Daoy (cell line): ENCODE data around the gene RMP24.
"Not testable (repeated sequence)": the region's sequence is repeated elsewhere in the genome, so short reads cannot be mapped to it uniquely, and the experiment has no call there.

Experiments used
- DNase-seq: peaks from one replicate; pipeline ENCODE4 v3.0.0-alpha.2; 2015; ENCODE audit warnings: low read depth

RMP24 gene

DNA sequence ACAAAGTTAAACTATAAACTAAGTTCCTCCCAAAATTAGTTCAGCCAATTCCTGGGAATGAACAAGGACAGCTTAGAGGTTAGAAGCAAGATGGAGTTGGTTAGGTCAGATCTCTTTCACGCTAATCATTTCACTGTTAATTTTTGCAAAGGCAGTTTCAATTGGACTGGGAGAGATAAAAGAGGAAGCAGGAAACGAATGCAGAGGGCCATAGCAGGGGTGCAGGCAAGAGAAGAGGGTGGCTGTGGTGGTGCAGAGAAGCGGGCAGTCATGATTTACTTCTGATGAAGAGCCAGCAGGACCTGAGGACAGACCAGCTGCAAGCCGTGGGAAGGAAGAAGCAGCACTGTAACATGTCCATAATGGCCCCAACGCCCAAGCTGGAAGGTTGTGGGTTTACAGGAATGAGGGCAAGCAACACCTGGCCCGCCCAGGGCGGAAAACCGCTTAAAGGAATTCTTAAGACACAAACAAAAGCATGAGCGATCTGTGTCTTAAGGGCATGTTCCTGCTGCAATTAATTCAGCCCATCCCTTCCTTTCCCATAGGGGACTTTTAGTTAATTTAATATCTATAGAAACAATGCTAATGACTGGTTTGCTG, 4.1 kb upstream of the RMP24 start:
- no peak for DNase-seq

DNA sequence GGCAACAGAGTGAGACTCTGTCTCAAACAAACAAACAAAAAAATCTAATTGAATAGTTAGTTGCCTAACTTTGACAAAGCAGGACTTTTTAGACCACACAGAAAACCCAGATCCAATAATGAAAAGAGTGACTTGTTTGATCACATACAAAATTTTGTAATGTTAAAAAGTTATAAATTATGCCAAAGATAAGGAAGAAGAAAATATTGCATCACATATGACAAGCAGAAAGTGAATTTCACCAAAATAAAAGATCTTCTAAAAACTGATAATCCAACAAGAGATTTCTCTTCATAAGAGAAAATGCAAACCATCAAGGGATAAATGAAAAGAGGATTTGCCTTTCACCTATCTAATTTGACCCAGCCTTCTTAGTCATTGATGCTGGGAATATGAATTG, 2.8 kb upstream of the RMP24 start:
- DNase-seq: no peak

DNA sequence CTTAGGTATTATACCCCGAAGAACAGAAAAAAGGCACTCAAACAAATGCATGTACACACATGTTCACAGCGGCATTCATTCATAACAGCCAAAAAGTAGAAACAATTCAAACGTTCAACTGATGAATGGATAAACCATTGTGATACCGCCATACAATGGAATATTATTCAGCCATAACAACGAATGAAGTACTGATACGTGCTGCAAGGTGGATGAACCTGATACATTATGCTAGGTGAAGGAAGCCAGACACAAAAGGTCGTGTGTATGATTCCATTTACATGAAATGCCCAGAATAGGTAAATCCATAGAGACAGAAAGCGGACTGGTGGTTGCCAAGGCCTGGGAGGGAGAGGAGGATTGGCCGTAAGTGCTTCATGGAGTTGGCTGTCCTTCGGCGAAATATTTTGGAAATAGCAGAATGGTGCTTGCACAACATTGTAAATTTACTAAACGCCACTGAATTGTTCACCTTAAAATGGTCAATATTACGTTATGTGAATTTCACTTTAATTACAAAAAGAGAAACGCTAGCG, 750 bp upstream of the RMP24 start:
- DNase-seq: no peak

DNA sequence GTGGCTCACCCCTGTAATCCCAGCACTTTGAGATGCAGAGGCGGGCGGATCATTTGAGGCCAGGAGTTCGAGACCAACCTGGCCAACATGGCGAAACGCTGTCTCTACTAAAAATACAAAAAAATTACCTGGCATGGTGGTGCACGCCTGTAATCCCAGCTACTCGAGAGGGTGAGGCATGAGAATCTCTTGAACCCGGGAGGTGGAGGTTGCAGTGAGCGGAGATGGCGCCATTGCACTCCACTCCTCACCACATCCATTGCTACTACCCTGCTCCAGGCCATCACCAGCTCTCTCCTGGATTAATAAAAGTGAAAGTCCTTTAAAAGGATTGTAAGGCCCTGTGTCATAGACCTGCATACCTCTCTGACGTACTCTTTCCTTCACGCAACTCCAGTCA, 1.2 kb downstream of the RMP24 start:
- DNase-seq: no peak

DNA sequence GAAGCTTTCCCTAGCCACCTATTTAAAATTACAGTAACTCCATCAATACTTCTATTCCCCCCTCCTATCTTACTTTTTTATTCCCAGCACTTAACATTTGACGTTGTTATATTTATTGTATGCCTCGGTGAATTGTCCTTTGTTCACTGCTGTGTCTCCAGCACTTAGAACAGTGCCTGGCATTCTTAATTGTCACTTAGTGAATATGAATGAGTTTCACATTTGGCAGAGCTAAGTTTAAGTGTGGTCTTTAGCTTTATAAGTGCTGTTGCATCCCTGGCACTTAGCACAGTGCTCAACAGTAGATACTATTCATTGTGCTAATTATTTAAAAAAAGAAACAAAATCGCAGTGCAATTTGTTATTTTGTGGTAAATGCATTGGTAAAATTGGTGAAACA, 1.7 kb downstream of the RMP24 start:
- DNase-seq: no peak

DNA sequence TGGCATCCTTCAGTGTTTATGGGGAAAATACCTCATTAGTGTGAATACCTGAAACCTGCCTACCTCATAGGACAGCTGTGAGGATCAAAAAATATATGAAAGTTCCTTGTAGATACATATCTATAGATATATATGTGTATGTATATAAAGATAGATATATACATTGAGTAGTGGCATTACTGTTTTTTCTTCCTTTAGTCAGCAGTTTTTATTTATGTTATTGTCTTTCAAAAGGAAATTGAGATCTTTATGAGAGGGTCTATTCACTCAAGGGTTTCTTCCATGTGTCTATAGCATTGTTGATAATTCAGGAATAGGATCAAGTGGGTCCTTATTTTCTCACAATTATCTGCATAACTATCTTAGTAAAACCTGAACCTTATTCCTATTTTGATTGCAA, 6.6 kb downstream of the RMP24 start:
- DNase-seq: no peak

DNA sequence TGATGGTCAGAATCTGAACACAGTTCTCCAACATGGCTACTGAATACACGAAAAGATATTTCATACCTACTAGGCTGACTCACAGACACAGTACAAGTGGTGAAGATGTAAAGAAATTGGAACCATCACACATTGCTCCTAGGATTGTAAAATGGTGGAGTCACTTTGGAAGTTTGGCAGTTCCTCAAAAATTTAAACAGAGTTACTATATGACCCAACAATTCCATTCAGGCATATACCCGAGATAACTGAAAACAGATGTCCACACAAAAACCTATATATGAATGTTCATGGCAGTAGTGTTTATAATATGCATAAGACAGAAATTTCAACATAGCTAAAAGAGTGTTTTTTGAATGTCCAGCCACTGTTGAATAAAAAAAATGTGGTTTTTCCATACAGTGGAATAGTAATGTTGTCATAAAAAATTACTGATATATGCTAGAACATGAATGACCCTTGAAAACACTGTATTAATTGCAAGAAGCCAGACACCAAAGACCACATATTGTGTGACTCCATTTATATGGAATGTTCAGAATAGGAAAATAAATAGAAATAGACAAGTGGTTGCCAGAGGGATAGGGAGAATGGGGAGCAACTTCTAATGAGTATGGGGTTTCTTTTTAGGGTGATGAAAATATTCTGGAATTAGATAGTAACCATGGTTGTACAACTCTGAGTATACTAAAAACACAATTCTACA, 10.1 kb downstream of the RMP24 start:
- no peak for DNase-seq

DNA sequence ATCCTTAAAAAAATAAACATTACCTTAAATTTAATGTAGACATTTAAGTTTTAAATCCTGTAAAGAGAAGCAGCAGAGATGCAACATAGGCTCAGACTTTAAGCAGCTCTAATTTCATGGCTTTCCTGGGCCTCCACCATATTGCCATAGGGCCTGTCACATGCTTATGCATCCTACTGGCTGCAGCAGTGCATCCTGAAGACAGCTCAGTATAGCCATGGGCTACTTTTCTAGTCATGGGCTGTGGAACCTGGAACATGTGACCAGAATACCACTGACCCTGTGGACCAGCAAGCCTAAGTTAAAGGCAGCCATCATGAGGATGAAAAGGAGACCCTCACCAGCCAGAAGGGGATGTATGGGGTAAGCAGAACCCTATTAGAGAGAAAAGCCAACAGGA, 10.7 kb downstream of the RMP24 start:
- DNase-seq: no peak

DNA sequence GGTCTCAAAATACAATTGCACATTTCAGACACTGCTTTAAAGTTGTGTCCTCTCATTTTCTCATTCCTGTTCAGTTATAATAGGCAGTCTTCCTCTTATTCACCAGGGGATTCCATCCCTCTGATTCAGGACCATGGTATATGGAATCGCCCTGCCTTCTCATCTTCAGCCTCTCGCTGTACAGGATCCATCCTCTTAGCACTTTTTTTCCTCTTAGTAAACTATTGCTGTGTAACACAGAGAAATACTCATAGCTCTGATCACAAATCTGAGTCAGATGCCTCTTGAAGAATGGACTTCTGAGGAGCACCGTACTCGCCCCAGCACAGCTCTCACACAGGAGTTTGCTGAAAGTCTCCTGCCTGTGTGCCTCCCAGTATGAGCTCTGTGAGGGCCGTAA, 11.3 kb downstream of the RMP24 start:
- no peak for DNase-seq

DNA sequence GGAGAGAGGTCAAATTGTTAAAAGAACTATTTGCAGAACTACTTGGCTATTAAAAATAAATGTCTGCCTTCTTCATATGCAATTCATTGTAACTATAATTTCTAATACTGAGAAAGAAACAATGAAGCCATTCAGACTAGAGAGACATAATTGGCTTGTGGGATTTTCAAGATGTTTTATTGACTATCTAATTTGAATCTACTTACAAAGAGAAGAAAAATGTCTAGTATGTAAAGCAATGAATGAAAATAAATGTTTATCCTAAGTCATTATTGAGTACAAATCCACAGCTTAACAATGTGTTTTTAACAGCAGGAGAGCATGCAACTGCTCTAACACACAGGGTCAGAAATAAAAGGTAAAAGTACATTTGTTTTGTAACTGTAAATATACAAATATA, 19.2 kb downstream of the RMP24 start:
- no peak for DNase-seq

DNA sequence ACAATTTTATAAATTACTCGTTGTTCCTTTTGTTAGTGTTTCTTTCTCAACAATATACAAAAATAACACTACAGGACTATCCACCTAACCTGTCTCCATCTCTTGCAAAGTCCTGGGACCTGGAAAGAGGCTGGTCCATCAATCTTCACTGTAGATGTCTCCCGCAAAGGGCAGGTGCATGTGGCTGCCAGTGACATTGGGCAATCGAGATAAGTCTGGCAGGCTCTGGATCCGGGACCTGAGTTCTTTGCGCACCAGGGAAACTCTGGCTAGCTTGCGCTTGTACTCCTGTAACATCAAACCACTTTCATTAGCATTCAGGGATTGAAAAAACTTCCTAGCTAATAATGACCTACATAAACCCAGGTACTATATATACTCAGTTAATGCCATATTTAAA, 20.5 kb downstream of the RMP24 start:
- no peak for DNase-seq

DNA sequence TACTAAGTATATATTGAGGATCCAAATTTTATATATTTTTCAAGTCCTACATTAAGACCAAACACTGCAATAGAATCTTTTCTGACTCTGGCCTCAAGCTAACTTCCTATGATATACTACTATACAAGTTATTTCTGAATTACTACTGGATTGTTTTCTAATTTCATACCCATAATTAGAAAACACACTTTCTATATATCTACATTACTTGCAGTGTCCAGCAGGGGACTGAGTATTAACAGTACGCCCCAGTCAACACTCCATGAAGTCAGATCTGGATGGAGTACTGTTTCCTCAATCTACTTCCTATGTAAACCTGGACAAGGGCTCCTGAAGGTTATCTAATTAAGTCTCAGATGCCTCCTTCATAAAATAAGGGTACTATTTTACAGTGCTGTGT, 26.5 kb downstream of the RMP24 start:
- no peak for DNase-seq

DNA sequence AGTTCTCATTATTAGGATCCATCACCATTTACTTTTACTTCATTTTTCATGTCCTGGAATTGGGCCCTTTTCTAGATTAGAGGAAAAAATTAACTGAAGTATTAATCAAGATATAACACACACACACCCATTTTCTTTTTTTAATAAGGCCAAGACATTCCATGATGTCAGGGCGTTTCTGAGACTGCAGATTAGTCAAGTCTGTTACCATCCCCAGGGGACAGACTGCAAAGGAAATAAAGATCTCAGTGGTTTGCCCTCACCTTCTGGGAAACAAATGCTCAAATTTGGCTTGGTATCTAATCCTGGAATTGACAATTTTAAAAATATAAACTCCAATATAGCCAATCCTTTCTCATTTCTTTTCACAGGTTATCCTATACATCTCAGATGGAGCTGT, 27.4 kb downstream of the RMP24 start:
- no peak for DNase-seq

DNA sequence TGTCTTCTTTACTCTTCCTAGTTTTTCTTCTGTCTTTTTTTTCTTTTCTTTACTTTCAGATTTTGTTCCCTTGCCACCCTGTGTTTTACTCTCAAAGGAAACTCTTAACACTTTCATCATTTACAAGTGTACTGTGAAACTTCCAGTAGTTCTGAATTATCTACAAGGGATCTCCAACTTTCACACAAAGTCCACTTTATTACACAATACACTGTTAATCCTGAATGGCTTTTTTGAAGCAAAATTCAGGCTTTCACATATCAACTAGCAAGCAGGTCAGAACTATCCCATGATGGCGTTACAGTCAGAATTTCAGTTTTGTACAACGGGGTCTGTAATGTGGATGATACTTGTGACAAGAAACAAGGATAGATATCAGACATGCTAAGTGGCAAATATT, 34.5 kb downstream of the RMP24 start:
- no peak for DNase-seq

DNA sequence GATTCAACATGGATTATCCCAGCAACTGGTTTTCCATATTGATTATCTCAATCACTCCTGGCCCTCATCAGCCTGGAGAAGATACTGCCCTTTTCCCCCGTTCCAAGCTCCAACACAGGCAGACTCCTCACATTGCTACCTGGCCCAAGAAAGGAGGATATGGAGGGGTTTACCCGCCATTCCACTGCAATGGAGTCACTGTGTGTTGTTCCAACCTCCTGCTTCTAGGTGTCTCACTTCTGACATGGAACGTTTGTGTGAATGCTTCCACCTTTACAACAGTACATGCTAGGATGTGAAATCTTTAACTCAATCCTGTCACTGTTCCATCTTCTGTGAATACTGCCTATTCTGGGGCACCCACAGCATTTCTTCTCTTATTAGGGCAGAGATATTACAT, 36.7 kb downstream of the RMP24 start:
- DNase-seq: no peak

DNA sequence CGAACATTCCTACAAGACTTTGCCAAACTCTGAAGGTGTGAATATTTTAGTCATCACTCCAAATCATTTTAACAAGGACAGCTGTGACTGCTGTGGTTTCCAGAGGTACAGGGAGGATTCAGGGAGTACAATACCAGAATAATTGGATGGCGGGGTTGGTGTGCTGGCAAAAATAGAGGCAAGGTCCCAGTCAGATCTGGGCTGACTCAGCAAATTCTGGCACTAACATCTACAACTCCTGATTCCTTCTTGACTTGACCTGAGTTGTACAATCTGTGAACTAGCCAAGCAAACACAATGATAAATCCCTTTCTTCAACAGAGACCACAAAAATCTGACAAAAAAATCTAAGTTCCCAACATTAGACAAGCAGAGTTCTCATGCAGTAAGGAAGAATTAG, 40.4 kb downstream of the RMP24 start:
- no peak for DNase-seq

DNA sequence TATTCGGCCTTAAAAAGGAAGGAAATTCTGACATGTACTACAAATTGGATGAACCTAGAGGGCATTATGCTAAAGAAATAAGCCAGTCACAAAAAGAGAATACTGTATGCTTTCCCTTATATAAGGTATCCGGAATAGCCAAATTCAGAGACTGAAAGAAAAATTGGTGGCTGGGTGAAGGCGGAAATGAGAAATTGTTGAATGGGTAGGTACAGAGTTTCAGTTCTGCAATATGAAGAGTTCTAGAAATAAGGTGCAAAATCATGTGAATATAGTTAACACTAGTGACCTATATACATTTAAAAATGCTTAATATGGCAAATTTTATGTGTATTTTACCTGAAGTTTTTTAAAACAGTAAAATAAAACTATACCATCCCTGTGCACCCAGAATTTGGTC, 43.1 kb downstream of the RMP24 start:
- no peak for DNase-seq

DNA sequence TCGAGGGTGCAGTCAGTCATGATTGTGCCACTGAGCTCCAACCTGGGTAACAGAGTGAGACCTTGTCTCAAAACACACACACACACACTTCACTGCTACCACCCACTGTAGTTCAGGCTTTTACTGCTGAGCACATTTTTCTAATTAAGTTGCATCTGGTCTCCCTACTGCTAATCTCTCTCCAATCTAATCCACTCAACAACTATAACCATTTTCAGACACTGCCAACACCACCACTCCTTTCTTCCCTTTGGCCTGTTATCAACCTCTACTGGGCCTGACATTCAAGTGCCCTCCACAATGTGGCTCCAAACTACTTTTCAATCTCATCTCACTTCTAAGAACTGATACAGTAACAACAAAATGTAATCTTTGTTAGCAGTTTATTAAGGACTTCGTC, 44.8 kb downstream of the RMP24 start:
- no peak for DNase-seq

DNA sequence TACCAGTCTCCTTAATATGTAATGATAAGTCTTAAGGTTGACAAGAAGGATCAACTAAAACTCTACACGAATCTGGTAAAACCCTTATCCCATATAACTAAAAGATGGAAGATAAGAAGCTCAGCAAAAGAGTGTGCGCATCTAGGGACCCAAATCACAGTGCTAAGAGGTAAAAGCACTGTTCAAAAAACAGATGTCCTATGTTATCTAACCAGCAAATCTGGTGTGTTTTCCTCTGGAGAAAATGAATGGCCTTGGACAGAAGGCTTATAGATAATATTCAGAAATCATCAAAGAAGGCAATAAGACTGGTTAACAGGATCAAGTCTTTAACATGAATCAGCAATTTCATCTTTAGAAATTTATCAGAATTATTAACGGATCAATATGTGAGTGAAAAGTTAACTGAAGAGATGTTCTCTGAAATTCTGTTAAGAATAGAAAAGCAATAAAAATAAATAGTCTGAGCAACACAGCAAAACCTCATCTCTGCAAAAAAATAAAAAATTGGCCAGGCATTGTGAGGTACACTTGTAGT, 47.8 kb downstream of the RMP24 start:
- no peak for DNase-seq

DNA sequence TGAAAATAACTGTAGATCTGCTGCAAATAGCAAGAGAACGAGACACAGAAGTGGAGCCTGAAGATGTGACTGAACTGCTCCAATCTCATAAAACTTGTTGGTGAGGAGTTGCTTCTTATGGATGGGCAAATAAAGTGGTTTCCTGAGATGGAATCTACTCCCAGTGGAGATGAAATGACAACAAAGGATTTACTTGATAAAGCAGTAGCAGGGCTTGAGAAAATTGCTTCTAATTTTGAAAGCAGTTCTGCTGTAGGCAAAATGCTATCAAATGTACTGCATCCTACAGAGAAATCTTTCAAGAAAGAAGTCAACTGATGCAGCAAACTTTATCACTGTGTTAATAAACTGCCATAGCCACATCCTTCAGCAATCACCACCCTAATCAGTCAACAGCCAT, 50.9 kb downstream of the RMP24 start:
- no peak for DNase-seq

DNA sequence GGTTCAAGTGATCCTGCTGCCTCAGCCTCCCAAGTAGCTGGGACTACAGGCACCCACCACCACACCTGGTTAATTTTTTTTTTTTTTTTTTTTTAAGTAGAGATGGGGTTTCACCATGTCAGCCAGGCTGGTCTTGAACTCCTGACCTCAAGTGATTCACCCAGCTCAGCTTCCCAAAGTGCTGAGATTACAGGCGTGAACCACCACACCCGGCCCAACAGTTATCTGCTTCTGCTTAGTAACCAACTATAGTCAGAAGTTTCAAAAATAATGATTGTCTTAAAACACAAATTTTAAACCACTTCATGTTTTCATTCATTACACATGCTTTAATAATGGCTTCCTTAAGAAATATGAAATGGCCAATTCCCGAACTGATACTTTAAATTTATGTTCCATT, 51.8 kb downstream of the RMP24 start:
- DNase-seq: not testable (repeated sequence)

DNA sequence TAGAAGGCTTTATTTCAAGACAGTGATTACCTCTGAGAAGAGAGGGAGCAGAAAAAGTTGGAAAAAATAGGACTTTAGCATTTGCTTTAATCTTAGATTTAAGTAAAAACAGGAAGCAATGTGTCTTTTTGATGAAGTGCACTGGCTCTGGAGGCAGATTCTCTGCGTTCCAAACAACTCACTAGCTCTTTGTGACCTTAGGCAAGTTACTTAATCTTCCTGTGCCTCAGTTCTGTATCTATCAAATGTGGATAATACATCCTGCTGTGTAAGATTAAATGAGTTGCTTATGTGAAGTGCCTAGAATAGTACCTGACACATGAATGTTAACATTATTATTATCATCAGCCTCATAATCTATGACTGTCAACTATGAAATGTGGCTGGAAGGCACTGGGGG, 52.5 kb downstream of the RMP24 start:
- DNase-seq: no peak

DNA sequence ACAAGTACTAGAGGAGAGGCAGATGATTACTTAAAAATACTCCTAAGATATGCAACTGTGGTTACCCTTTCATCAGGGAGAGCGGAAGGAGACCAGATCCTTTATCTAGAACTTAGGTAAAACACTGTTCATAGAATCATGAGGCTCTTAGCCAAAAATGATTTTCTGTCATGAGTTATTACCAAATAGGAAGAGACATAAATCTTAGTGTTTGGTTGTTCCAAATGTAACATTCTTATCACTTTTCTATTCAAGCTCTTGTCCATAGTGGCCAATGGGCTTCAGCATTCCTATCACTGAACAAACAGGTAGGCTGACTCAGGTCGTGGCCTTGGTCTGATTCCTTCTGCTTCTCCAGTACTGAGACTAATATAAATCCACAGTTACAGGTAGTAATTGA, 56.4 kb downstream of the RMP24 start:
- DNase-seq: no peak
